KOPT-K1 (cell line): Measurements from ENCODE around the gene ABI3.

Experiments used
- H3K27ac ChIP-seq: fragments of 200-600 bp; sonication (generic); 2 replicates; pipeline ENCODE4 v1.5.1; 2016; ENCODE audit warnings: antibody characterized with exemption, mild to moderate bottlenecking, low read depth, low read length; ENCODE audit not compliant: poor library complexity, severe bottlenecking
- H3K36me3 ChIP-seq: fragments of 200-600 bp; sonication (generic); 2 replicates; pipeline ENCODE4 v1.5.1; 2017; ENCODE audit warnings: antibody characterized with exemption, mild to moderate bottlenecking, low read length, moderate library complexity; ENCODE audit not compliant: insufficient read depth
- H3K9me3 ChIP-seq: fragments of 200-600 bp; sonication (generic); 2 replicates; pipeline ENCODE4 v1.5.1; 2017; ENCODE audit warnings: antibody characterized with exemption, low read length, mild to moderate bottlenecking; ENCODE audit not compliant: insufficient read depth, poor library complexity, severe bottlenecking

ABI3 gene

DNA sequence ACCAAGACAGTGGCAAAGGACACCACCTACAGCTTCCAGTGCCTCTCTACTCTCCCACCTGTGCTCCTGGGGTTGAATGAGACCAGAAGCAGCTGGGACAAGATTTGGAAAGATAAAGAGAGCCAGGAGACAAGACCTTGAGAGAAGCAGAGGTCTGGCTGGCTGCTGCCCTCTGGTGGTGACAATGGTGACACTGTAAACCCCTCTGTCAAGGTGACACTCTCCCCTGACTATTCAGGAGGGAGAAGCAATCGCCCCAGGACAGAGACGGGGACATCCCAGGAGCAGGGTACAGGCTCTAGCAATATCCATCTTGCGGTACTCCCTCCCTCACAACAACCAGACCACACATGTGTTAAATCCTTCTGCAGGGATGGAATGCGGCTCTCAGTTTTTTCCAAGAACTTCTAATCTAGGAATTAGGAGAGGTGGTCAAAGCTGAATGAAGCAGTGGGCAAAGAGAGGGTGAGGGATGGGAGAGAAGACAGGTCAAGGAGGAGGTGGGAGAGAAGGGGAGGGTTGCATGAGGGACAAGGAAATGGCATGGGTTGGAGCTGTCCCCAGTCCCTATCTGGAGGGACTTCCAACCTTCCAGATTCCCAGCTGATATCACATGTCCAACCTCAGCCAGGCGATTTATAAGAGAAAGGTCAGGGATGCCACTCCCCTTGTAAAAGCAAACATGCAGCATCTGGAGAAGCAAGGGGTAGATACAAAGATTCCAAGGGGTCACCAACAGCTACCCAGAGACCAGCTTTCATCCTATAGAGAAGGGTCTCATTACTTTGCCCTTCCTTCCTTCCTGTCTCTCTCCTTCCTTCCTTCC, 17.1 kb downstream of the ABI3 start:
- H3K36me3 ChIP-seq, result peaks cover 32% of the 10 kb centered on the region; the same call in 1 of the 2 replicates
- no peaks in the 10 kb centered on the region for H3K9me3 ChIP-seq
- no peak overlapping the region for H3K27ac ChIP-seq

DNA sequence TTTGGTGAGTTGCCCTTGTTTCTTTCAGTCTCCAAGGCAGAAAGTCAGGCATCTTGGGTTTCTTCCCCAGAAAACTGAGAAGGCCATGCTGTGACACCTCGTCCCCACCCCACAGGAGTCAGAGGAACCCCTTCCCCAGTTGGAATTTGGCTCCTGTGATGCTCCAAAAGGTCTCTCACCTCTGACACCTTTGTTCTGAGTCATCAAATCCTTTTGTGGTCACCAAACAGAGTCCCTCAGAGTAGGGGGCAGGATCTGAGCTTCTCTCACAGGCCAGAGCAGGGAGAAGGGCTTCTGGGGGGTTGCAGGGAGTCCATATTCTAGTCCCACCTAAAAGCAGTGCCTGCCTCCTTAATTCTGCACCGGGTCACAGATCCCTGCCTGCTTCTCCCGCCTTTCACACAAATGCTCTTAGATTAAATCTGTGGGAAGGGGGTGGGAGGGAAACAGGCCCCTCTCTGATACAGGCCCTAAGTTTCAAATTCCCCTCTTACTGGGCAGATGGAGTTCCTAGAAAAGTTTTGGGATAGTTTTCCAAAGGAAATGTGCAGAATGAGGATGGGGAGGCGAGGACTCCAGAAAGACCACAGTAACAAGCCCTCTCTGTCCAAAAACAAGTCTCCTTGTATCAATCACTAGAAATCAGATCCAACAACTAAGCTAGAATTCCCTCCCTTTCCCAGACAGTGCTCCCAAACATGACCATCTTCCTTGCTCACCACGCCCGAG, 18.7 kb downstream of the ABI3 start:
- Histone ChIP-seq H3K36me3 (0 out of 2 replicates have a peak, but pooled peaks cover 17% of the 10 kb centered on the region), H3K27ac (no peak overlapping the region), H3K9me3 (no peaks in the 10 kb centered on the region)

DNA sequence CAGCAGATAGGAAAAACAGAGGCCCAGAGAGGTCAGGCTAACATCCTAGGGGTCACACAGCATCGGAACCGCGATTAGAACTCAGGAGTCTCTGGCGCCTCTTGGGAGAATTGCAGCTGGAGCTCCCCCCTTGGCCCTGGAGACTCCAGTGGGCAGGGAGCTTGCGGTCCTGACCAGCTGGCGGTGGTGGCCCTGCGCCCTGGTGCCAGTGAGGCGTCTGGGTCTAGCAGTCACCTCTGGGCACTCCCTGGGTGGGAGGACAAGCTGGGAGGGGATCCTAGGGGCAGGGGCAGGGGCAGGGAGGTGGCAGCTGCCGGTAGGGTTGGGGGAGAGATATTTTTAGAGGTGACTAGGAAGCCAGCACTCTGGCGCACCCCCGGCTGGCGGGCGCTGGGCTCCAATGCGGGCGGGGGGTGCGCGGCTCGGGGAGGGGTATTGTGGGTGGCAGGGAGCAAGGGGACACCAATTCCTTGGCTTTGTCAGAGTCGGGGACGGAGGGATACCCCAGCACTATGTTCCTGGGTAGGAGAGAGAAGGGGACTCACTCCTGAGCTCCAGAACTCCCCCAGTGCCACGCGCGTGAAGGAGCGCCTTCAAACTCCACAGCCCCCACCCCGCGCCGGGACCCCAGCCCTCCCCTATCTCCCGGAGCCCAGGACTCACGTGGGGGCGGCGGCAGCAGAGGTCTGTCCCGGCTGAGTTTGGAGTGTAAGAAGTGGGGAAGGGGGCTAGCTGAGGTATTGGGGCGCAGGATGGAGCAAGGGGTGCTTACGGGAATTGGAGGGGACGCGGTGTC, 19.5 kb downstream of the ABI3 start:
- Histone ChIP-seq H3K9me3 (no peaks in the 10 kb centered on the region), H3K36me3 (0 out of 2 replicates have a peak, but pooled peaks cover 12% of the 10 kb centered on the region), H3K27ac (no peak overlapping the region)

DNA sequence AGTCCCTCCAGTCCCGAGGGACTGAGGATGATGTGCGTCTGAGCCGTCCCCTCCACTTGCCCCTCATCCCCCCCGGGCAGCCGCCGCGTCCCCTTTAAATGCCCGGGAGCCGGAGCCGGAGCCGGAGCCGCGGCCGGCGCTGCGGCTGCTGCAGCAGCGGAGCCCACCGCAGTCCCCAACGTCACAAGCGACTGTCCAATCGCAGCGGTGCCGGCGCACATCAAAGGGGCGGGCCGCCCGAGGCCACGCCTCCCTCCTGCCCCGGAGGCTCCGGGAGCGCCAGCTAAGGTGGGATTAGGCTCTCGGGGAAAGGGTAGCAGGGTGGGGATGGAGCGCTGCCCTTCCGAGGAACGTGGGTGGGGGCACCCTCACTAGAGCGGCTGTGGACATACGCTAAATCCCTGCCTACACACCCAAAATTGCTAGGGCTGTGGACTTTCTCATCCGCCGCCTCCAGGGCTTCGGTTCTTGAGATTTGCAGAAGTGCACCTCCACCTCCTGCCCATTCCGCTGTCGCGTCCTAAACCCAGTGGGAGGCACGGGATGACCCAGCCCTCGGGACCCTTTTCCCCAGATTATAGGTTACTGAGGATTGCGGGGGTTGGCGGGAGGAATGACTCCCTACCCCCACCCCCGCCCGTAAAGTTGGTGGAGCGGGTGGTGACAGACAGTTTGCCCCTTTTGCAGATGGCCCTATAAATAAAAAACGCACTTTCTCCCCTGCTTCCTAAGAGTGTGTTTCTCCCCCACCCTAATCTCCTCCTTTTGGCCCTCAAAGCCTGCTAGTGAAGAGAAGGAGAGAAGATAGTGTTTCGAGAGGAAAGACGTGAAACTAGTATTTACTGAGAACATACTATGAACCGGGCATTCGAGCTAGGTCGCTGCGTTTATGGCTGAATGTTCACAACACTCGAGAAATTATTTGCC, 20.4 kb downstream of the ABI3 start, which contains the start of gene PHOSPHO1:
PHOSPHO1 (minus strand) TSS at position 152 of the 927 bp plus-strand sequence. CDS start 4,096 bp downstream, outside the sequence.
- Histone ChIP-seq H3K36me3 (0 out of 2 replicates have a peak, but pooled peaks cover 12% of the 10 kb centered on the region), H3K27ac (no peak within 1 kb of the TSS), H3K9me3 (no peaks in the 10 kb centered on the region)

DNA sequence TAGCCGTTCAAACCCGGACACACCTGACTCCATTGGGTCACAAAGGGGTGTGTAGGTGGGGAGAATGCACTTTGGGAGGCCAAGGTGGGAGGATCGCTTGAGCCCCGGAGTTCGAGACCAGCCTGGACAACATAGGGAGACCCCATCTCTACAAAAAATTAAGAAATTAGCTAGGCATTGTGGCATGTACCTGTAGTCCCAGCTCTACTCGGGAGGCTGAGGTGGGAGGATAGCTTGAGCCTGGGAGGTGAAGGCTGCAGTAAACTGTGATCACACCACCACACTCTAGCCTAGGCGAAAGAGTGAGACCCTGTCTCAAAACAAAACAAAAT, 21.0 kb downstream of the ABI3 start:
- Histone ChIP-seq H3K9me3 (no peaks in the 10 kb centered on the region), H3K36me3 (0 out of 2 replicates have a peak, but pooled peaks cover 8% of the 10 kb centered on the region), H3K27ac (no peak overlapping the region)

DNA sequence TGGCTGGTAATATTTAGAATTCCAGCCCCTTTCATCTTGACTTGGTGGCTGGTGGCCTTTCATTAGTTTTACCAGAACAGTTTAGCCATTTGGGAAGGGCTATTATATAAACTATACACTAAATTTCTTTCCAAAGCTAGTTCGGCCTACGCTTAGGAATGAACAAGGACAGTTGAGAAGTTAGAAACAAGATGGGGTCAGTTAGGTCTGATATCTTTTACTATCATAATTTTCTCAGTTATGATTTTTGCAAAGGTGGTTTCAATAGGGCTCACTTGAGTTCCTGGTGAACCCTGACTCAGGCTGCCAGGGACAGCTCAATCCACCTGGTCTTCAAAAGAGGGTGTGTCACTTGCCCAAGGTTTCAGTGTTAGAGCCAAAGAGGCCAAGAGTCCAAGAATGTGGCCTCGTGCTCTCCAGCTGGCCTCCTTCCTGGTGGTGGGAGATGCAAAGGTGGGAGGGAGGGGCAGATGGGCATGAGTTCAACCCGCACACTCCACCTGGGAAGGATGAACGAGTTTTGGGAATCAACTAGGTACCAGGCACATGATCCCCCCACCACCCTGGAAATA, 24.1 kb downstream of the ABI3 start:
- no peaks in the 10 kb centered on the region for H3K36me3 ChIP-seq
- no peaks in the 10 kb centered on the region for H3K9me3 ChIP-seq
- H3K27ac ChIP-seq, result no peak overlapping the region

DNA sequence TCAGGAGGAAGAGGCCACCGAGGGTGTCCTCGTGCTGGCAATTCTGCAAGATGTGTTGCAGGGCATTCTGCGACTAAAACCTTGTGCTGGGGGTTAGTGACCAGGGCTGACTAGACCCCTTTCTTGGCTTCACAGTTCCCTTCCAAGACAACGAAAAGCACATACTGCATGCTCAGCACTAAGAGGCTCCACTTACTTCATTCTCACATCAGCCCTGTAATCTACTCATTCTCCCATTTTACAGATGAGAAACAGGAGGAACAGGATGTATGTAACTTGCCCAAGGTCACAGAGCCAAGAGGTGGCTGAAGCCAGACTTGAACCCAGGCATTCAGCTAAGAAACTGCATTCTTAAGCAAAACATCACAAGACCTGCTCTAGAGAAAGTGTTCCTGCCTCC, 25.4 kb downstream of the ABI3 start:
- no peaks in the 10 kb centered on the region for H3K9me3 ChIP-seq
- H3K27ac ChIP-seq, result no peak overlapping the region
- H3K36me3 ChIP-seq, result no peaks in the 10 kb centered on the region

DNA sequence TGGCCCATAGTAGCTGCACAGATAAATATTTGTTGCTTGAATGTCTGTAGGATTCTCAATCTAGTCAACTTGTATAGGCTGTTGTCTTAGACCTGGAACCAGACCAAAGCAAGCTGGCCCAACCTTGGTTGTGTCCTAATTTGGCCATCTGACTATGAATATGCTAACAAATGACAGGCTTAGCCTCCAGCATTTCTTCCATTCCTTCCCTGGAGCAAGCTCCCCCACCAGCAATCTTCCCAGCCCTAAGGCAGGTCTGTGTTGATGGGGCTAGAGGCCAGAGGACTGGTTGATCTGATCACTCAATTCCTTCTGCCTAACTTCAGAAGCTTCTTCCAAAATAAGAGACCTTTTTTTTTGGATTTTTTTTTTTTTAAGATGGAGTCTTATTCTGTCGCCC, 29.5 kb downstream of the ABI3 start:
- Histone ChIP-seq H3K36me3 (no peaks in the 10 kb centered on the region), H3K27ac (no peak overlapping the region), H3K9me3 (no peaks in the 10 kb centered on the region)

DNA sequence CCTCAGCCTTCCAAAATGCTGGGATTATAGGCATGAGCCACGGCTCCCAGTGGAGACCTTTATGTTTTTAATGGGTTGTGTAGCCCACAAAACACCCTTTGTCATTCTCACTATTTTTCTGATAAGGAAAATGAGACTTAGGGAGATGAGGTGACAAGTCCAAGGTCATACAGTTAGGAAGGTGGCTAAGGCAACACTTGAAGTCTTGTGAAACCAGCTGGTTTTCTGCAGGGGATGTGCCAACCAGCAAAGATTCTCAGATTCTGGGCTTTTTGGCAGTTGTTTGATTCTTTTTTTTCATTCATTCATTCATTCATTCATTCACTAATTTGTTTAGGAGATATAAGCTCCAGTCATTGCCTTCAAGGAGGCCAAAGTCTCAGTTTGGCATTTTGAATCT, 30.1 kb downstream of the ABI3 start:
- no peaks in the 10 kb centered on the region for H3K36me3 ChIP-seq
- no peak overlapping the region for H3K27ac ChIP-seq
- H3K9me3 ChIP-seq, result no peaks in the 10 kb centered on the region

DNA sequence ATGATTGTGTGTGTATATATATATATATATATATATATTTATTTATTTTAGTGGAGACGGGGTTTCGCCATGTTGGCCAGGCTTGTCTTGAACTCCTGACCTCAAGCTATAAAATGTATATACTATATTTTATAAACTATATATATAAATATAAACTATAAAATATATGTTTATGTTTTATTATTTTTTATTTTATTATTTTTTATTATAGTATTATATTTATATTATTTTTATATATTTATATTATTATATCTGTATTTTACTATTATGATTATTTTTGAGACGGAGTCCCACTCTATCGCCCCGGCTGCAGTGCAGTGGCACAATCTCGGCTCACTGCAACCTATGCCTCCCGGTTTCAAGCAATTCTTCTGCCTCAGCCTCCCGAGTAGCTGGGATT, 30.5 kb downstream of the ABI3 start:
- Histone ChIP-seq H3K36me3 (no peaks in the 10 kb centered on the region), H3K27ac (no peak overlapping the region), H3K9me3 (no peaks in the 10 kb centered on the region)

DNA sequence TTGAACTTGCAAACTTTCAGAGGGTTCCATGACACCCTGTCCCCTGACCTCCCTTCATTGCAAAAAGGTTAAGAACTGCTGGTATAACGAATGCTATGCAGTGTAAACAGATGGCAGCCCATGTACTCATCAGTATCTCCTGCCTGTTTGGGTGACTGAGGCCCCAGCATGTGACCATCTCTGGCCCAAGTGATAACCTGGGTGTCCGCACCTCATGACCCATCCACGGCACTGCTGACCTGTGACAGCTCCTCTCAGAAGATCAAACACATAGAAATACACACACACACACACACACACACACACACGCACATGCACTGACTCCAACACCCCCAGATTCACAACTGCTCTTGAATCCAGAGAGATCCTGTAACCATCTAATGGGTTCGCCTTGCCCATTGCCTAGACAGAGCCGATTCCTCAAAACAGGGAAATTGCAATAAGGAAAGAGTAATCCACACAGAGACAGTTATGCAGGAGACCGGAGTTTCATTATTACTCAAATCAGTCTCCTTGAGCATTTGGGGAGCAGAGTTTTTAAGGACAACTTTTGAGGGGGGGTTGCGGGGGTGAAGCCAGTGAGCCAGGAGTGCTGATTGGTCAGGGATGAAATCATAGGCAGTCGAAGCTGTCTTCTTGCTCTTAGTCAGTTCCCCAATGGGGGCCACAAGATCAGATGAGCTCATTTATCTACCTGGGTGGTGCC, 31.3 kb downstream of the ABI3 start:
- Histone ChIP-seq H3K9me3 (no peaks in the 10 kb centered on the region), H3K27ac (no peak overlapping the region), H3K36me3 (no peaks in the 10 kb centered on the region)

DNA sequence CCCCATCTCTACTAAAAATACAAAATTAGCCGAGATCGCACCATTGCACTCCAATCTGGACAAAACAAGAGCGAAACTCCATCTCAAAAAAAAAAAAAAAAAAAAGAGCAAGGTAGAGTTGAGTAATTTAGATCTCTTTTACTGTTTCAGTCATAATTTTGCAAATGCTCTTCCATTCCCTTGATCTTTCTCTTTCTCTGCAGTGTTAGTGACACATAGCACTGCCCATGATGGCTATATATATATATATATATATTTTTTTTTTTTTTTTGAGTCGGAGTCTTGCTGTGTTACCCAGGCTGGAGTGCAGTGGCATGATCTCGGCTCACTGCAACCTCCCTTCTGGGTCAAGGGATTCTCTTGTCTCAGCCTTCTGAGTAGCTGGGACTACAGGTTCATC, 32.3 kb downstream of the ABI3 start:
- Histone ChIP-seq H3K36me3 (no peaks in the 10 kb centered on the region), H3K27ac (no peak overlapping the region), H3K9me3 (no peaks in the 10 kb centered on the region)

DNA sequence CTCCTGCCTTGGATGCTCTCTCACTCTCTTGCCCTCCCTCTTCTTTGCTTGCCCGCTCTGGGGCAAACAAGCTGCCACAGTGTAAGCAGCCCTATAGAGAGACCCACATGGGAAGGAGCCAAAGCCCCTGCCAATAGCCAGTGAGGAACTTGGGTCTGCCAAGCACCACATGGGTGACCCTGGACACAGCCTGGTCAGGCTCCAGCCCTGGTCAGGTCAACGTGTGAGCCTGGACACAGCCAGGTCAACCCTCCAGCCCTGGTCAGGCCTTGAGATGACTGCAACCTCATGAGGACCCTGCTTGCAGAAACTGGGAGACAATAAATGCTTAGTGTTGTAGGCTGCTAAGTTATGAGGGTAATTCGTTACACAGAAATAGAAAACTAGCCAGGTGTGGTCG, 34.3 kb downstream of the ABI3 start:
- no peaks in the 10 kb centered on the region for H3K9me3 ChIP-seq
- no peaks in the 10 kb centered on the region for H3K36me3 ChIP-seq
- no peak overlapping the region for H3K27ac ChIP-seq
